ENCODE measurements around the gene DNAI4. TPM values are rescaled to one million over a fixed set of nuclear protein-coding genes. Genes with fewer than 3 reads are reported as not detected.
"Not testable (repeated sequence)": the region's sequence is repeated elsewhere in the genome, so short reads cannot be mapped to it uniquely, and the experiment has no call there.

DNAI4 gene
- total RNA-seq, 1 experiment from 2014 or later, result 5.9 TPM

DNA sequence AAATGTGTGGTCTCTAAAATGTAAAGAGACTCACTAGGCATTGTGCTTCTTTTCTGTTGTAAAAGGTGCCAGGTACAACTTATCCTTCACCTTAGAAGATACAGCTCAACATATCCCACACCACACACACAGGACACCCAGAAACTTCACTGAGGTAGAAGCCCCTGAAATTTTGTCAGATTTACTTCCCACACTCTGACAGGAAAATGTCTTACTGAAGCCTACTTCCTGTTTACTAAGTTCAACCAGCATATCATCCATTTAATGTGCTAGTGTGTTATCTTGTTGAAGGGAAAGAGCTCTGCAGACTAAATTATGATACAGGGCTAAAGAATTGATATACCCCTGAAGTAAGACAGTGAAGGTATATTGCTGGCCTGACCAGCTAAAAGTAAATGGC lies 83.7 kb downstream of the DNAI4 start:
- DNase-seq (ENCODE audit: low read depth), result no peak

DNA sequence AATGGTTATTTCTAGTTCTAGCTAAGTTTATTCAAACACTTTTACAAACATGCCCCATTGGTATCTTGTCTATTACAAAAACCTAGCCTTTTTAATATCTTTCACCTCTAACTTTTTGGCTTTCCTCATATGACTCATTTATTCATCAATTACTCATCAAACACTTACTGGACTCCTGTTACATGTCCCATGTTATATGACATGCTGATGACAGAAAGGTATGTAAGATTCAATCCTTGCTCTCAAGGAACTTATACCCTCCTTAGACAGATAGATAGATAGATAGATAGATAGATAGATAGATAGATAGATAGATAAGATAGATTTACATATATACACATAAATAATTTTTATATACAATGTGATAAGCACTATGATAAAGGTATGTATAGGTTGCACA lies 89.7 kb downstream of the DNAI4 start:
- DNase-seq (ENCODE audit: low read depth), result peak; percentile 12

DNA sequence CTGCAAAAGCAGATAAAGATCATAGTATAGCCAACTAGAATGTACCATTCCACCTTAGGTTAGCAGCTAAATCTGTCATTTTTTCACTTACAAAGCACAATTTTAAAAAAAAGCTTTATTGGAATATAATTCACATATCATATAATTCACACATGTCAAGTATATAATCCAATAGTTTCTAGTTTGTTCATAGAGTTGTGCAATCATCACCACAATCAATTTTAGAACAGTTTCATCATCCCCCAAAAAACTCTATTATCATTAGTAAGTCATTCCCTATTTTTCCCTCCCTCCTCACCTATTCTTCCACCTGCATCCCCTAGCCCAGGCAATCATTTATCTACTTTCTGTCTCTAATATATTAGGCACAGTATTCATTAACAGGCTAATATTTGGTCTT lies 91.5 kb downstream of the DNAI4 start:
- no peak for DNase-seq (ENCODE audit: low read depth)

DNA sequence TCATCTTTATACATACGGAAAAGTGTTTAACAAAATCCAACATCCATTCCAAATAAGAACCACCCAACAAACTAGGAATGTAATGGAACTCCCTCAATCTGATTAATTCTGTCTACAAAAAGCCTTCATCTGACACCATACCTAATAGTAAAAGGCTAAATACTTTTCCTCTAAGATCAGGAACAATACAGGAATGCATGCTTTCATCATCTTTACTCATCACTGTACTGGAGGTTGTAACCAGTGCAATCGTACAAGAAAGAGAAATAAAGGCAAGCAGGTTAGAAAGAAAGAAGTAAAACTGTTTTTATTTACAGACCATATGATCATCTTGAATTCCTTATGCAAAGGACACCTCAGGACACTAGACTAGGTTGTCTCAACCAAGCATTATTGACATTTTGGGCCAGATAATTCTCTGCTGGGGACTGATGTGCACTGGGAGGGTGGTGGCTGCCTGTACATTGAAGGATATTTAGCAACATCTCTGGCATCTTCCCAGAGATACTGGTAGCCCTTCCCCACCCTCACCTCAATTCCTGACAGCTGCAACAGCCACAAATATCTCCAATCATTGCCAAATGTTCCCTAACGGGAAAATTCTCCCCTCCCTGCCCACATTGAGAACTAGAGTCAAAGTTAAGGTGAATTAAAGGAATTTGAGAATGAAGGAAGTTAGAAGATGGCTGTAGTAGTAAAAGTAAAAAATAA lies 93.0 kb downstream of the DNAI4 start:
- DNase-seq (ENCODE audit: low read depth), result no peak

DNA sequence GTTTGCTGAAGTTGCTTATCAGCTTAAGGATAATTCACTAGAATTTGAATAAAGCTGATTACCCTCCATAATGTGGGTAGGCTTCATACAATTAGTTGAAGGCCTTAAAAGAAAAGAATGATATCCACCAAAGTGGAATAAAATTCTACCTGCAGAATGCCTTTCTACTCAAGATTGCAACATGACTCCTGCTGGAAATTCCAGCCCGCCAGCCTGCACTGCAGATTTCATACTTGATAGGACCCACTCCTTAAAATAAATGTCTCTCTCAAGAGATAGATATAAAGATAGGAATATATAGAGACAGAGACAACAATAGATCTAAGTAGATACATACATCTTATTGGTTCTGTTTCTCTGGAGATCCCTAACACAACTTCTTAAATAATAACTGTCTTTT lies 99.9 kb downstream of the DNAI4 start:
- DNase-seq (ENCODE audit: low read depth), result no peak

DNA sequence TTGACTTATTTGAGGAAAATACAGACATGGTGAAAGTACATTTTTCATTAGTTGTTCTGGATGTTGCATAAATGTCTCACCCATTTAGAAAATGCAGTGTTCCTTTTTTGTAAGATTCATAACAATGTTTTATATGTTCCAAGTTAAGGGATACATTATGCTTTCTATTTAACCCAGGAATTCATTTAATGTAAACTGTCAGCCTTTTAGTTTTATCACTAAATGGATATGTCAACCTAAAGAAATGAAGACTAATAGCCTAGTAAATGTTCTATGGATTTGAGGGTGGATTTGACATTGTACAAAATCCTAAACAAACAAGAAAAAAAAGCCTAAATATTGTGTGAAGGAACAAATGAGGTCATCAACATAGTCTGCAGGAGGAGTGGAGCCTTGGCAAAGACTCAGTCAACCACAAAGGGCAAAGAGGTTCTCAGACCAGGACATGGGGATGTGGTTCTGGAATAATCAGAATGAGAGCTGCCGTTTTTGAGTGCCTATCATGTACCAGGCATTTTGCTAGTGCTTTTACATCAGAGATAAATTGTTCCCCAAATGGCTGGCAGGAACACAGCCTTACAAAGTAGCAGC lies 114.8 kb downstream of the DNAI4 start:
- DNase-seq (ENCODE audit: low read depth), result peak; percentile 64

DNA sequence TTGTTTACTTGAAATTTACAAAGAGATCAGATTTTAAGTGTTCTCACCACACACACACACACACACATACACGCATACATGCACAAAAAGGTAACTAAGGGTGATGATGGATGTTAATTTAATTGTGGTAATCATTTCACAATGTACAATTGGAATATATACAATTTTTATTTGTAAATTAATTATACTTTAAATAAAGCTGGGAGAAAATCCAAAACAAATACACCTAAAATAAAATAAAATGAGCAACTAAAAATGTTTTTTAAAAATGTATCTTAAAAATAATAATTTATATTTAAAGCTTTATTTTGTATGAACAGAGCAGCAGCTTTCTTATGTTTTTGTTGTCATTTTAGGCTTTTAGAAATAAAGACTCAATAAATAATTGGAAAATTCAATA lies 115.4 kb downstream of the DNAI4 start:
- DNase-seq (ENCODE audit: low read depth), result no peak

DNA sequence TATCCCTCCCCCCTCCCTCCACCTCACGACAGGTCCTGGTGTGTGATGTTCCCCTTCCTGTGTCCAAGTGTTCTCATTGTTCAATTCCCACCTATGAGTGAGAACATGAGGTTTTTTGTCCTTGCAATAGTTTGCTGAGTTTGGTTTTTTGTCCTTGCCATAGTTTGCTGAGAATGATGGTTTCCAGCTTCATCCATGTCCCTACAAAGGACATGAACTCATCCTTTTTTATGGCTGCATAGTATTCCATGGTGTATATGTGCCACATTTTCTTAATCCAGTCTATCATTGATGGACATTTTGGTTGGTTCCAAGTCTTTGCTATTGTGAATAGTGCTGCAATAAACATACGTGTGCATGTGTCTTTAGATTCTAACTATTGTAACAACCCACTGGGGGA lies 128.8 kb downstream of the DNAI4 start:
- not testable (repeated sequence) for DNase-seq (ENCODE audit: low read depth)

DNA sequence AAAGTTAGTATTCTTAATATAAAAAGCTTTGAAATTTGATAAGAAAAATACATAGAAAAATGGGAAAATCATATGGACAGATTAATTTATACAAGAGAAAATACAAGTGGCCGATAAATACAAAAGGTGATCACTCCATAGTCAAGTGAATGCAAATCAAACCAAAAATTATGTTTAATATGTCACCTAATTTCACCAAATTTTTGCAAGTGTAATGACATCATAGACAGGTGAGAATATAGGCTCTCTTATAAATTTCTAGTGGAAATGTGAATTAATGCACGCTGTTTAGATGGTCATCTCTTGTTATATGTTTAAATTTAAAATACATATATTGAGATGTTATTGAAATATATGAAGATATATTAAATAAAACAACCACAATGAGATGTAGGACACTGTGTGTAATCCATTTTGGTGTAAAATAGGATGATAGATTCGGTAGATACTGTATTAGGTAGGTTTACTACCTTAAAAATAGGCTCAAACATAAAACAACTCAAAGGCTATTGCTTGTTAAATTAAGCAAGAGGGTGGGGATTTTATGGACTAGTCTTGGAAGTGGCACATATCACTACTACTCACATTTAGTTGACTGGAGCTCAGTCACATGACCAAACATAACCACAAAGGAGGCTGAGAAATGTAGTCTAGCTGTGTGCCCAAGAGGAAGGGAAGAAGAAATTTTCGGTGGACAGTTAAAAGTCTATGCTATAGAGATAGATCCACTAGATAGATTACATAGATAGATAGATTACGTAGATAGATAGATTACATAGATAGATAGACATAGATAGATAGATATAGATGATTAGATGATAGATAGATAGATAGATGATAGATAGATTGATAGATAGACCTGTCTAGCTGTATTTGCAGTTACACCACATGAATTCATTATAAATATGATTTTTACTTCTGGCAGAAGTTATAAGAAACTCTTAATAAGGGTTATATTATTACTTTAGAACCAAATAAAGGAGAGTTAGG lies 132.7 kb downstream of the DNAI4 start:
- no peak for DNase-seq (ENCODE audit: low read depth)

DNA sequence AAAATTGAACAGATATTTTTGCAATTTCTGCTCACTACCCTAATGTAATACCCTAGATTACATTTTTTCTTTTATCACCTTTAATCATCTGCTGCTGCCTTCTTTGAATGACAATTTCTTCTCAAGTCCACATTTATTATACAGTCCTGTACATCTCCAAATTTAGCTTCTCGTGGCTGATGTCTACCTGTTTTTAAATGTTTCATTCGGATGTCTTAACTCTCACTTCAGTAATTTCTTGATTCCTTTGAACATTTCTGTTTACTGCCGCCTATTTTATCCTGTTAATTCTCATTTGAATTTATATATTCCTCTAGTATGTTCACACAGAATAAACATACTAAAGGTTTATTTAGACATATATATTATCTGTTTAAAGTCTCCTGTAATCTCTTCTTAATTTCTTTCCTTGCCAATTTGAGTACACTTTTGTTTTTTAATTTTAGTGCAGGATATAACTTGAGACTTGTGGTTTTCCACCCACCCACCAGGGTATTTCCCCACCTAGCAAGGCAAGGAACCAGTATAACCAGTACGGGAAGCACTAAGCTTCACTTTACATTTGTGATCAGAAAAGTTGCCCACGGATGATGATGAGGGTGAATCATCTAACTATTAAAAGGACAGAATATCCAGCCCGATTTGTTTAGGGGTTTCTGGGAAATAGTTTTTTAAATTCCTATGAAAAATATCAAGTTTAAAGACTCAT lies 136.3 kb downstream of the DNAI4 start:
- no peak for DNase-seq (ENCODE audit: low read depth)

DNA sequence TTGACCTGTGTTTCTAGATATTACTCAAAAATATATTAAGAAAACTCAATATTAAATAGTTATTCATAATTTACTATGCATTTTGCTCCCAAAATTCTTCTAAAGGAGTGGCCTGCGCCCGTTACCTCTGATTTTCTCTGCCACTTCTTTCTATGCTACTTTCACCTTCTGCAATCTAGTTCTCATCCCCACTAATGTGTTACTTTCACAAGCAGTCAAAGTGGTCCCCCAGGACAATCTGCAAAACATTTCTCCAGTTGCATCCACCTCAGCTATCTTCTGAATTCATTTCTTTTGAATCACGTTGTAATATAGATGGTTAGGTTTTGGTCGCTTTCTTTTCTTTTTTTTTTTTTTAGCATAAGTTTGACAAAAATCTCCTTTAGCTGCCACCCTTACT lies 137.0 kb downstream of the DNAI4 start:
- no peak for DNase-seq (ENCODE audit: low read depth)

DNA sequence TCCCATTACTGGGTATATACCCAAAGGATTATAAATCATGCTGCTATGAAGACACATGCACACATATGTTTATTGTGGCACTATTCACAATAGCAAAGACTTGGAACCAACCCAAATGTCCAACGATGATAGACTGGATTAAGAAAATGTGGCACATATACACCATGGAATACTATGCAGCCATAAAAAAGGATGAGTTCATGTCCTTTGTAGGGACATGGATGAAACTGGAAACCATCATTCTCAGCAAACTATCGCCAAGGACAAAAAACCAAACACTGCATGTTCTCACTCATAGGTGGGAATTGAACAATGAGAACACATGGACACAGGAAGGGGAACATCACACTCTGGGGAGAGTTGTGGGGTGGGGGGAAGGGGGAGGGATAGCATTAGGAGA lies 138.9 kb downstream of the DNAI4 start:
- not testable (repeated sequence) for DNase-seq (ENCODE audit: low read depth)

DNA sequence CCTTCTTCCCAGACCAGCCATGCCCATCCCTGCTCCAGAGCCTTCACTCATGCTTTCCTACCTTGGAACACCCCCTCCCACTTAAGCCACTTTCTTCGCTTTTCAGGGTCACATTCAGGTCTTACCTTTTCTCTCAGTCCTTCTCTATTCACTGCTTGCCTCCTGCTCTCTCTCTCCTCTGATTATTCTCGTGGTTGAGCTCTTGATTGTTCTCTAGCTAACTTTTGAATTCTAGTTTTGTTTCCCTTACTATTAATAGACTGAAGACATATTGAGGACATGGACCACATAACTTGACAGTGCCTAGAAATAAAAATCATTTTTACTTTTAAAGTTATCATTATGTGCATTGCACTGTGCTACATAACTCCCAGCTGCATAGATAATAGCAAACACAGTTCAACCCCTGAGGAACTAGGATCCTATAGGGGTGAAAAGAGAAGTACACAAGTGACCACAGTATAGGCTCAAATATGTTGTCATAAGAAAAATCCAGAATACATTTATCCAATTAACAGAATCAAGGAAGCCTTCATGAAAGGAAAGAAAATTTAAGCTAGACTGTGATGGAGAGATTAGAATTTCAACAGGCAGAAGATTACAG lies 145.1 kb downstream of the DNAI4 start:
- DNase-seq (ENCODE audit: low read depth), result no peak

DNA sequence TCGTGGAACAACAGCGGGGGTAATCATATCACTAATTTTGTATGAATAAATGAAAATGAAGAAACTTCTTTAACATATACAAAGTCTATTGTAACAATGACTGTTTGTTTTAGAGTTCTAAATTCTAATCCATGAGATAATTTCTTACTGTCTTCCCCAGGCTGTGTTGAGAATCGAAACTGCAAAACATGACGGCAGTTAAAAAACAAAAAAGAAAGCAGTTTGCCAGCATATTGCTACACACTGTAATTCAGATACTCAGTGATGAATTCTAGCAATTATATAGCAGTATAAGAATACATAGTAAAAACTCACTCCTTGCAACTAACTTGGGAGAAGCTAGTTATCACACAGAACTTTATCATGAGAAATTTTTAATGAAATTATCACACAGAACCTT lies 145.7 kb downstream of the DNAI4 start:
- DNase-seq (ENCODE audit: low read depth), result no peak

DNA sequence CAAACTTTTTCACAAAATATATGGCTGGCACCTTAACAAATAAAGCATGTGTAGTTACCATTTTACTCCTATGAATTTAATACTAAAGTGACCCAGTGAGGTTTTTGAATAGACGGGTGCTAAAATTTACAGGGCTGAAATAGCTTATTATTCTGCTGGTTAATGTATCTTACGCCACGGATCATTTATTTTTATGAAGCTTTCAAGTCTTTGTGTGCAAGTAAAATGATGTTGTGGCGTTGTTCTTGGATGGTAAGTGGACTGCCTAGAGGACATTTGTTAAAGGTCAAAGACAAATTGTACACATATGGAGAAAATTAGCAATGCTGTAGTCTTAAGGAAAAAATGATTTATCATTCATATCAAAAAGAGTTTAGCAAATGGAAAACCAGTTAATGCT lies 146.4 kb downstream of the DNAI4 start:
- DNase-seq (ENCODE audit: low read depth), result no peak

DNA sequence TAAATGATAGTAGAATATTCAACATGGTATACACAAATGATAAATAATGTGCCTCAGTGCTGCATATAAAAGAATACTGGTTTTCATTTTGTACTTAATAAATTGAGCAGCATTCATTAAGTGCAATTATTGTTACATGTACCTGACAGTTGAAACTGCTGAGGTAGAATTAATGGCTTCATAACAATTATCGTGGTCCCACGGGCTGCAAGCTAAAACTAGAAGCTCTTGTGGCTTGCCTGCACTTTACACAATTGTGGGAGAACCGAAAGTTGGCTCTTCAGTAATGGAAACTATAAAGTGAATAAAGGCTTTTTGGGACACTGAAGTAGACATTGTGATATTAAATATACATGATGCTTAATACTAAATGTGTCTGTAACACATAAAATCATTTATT lies 146.8 kb downstream of the DNAI4 start:
- DNase-seq (ENCODE audit: low read depth), result no peak

DNA sequence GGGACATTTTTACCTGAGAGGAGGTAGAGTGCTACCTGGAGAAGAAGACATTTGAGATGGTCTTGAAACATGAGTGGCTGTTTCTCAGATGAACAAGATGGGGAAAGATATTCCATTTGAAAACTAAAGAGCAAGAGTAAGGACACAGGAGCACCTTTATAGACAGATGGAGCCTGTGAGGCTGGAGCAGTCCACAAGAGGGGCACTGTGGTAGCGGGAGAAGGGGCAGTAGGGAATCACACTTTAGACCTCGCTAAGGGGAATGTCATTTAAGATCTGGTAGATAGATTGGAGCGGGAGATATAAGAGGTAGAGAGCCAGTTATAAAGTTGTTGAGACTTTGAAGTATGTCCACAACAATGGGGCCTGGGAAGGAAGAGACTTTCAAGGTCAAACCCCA lies 149.0 kb downstream of the DNAI4 start:
- no peak for DNase-seq (ENCODE audit: low read depth)

DNA sequence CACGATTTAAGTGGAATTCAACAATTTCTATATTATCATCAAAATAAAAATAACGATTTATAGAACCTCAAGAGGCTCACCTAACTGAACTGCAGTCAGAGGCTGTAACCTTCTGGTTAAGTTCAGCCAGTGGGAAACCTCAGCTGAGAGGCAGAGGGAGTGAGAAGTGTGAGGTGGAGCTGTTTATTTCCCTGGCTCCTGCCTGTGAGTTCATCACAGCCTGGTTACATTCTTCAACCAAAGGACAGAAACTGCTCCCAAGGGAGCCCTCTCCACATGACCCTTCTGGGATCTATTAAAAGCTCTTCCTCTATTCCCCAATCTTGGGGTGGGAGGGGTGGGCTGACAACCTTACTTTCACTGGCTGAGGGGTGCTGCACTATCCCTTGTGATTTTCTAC lies 150.2 kb downstream of the DNAI4 start:
- no peak for DNase-seq (ENCODE audit: low read depth)

DNA sequence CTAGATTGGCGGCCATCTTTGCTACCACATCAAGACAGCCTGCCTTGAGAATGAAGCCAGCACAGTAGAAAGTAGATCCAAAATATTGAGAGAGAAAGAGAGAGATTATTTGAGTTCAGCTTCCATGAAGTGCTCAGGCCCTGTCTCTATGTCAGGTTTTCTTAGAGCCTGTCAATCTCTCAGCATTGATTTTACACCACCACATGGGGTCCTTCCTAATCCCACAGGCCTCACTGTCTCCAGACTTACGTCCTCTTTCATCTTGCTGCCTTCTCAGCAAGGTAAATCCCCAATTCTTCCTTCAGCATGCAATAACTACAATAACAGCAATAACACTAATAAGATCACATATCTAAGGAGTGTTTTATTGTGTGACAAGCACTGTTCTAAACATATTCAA lies 151.4 kb downstream of the DNAI4 start:
- DNase-seq (ENCODE audit: low read depth), result no peak

DNA sequence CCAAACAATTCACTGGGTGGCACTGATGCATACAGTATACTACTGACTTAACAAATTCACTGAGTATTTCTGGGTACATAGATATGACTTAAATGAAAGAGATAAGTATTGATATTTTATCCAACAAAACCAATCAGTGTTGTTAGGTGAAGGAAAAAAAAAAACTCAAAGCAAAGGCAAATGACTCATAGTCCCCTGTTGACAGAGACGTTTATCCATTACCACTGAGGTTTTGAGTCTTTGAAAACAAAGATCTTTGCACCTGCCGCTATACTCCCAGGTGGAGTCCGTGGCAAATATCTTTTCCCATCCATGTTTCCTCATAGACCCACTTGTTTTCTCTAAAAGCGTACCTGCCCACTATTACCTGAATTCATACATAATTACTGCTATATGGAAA lies 154.0 kb downstream of the DNAI4 start:
- no peak for DNase-seq (ENCODE audit: low read depth)

DNA sequence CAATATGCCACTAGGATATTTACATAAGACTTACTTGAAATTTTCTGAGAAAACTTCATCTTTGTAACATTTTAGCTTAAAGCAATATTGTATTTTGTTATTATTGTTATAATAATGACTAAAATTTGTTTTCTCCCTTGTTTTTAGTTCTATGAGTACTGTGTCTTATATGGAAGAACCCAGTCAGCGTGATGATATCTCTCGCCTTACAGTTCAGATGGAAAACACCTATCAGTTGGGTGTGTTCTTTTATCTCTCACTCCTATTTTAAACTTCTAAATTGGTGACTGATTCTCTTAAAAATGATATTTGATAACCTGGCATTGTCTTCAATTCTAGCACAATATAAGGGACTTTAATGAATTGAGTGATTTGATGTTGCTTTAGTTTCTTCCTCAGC lies 154.4 kb downstream of the DNAI4 start:
- DNase-seq (ENCODE audit: low read depth), result no peak

Measured in M059J (cell line).